ENCODE results near the gene GEMIN5.
A peak's percentile ranks its signal among the peaks of the same experiment; 100 is the strongest.

Gene GEMIN5

GRCh38 chr5:154884424-154884823 is 53.6 kb downstream of the GEMIN5 start:
- DNase-seq (ENCODE audit: low read depth): no peak

- DNase-seq (ENCODE audit: low read depth): no peak
Measured at GRCh38 chr5:154881986-154882385, 56.0 kb downstream of the GEMIN5 start.

DNA sequence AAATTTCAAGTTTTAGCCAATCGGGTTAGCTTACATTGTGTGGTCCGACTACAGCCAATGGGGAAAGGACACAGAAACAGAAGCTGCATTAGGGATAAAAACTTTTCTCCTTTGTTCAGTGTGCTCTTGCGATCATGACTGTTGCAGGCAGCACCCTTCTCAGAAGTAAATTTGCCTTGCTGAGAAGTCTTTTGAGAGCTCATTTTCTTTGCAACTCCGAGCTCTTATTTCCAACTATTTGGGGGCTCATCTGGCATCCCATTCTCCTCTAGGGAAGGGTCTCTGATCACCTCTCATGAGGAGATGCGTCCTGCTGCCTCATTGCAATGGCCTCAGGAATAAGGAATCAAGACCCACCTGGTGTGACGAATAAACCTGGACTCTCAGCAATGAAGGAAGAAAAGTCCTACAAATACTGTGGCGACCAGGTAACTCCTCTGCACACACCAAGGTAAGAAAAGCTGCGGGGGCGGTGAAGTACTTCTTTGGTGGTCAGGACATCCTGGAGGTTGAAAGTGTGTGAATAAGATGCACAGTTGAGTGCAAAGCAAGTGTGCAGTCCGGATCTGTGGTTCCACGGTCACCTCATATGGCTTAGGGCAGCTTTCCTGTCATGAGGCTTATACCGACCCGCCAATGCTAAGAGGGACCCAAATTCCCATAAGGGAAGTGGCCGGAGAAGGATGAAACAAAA is 59.2 kb downstream of the GEMIN5 start:
- no peak for DNase-seq (ENCODE audit: low read depth)

DNA sequence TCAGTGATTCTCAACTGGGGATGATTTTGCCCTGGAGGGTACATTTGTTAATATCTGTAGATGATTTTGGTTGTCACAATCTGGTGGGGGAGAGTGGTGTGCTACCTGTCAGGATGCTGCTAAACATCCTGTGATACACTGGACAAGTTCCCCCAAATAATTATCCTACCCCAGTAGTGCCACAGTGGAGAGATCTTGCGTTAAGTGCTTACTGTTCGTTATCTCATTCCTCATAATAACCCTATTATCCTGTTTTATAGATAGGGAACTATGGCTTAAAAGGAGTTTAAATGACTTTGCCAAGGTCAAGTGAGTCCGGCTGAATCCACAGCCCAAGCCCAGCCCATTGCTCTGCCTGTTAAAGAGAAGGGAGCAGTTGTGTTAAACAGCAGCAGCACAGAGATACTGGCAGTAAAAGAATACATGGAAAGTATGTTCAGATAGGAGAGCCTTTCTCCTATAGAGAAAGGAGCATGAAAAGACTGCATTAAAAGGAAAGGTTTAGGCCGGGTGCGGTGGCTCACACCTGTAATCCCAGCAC is 64.2 kb downstream of the GEMIN5 start:
- no peak for DNase-seq (ENCODE audit: low read depth)

DNA sequence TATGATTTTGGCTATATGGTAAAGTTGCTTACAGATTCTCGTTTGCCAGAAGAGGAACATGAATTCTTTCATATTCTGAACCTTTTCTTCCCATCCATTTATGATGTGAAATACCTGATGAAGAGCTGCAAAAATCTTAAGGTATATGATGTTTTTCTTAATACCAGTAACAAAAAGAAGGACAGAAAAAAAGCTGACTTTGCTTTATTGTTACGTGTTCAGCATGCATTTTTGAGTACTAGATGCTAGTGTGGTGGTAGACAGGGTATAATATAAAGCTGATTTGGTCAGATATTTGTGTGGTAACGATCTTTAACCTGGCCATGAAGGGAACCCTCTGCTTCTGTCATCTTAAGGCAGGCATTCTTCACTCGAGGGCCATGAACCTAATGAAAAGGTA is 66.3 kb downstream of the GEMIN5 start:
- no peak for DNase-seq (ENCODE audit: low read depth)

GRCh38 chr5:154868702-154869101 is 69.3 kb downstream of the GEMIN5 start:
- no peak for DNase-seq (ENCODE audit: low read depth)

GRCh38 chr5:154866841-154867240 is 71.2 kb downstream of the GEMIN5 start:
- no peak for DNase-seq (ENCODE audit: low read depth)

GRCh38 chr5:154865466-154866184 is 72.4 kb downstream of the GEMIN5 start:
- no peak for DNase-seq (ENCODE audit: low read depth)

GRCh38 chr5:154863291-154864080 is 74.5 kb downstream of the GEMIN5 start:
- no peak for DNase-seq (ENCODE audit: low read depth)

DNA sequence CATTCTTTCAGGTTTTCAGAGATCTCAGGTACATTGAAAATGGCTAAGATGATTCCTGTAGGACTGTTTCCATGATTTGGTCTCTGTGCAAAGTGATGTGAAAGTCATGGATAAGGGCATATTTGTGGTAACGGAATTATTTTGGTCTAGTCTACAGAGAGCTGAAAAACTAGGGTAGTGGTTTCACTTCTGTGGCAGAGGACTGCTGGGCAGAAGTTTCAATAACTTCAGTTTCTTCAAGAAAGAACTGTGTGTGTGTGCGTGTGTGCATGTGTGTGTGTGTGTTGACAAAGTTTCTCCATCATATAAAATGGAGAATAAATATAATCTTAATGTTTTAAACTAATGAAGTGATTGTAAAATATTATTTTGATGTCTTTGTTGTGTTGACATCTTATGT is 75.2 kb downstream of the GEMIN5 start:
- DNase-seq (ENCODE audit: low read depth): no peak

DNA sequence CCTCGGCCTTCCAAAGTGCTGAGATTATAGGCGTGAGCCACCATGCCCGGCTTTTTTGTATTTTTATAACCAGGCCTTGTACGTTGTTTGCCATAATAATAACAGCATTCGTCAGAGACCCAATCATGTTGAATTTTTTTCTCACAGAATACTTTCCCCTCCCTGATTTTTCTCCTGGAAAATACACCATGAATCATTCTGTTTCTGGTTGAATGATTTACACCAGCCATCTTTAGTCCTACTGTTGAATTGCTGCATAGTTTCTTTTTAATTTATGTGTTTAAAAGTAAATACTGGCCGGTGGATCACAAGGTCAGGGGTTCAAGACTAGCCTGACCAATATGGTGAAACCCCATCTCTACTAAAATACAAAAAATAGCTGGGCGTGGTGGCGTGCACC is 76.1 kb downstream of the GEMIN5 start:
- no peak for DNase-seq (ENCODE audit: low read depth)

DNA sequence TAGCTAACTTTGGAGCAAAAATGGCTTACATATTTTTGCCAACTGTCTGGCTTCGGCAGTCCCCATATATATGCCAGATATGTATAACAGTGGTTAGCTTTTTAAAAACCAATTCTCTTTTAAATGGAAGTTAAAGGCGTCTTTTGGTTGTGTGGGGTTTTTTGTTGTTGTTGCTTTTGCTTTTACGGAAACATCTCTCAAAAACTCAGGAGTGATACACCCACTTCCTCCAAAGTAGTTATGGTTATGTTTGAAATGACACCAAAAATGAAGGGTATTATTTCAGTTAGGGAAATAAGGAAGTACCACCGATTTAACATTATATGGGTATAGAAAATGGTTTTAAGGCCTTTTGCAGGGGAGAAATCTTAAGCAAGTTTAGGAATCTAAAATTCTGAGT is 77.2 kb downstream of the GEMIN5 start:
- DNase-seq (ENCODE audit: low read depth): no peak

DNA sequence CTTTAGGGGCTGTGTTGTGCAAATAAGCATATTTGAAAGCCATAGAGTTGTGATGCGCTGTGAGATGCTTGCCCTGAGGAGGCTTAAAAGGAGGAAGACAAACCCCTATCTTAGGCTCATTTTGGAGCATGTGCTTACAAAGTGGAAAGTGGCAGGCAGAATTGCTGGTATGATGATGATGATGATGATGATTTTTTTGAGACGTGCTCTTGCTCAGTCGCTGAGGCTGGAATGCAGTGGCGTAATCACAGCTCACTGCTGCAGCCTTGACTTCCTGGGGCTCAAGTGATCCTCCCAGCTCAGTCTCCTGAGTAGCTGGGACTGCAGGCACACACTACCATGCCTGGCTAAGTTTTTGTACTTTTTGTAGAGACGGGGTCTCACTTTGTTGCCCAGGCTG is 77.9 kb downstream of the GEMIN5 start:
- no peak for DNase-seq (ENCODE audit: low read depth)

DNA sequence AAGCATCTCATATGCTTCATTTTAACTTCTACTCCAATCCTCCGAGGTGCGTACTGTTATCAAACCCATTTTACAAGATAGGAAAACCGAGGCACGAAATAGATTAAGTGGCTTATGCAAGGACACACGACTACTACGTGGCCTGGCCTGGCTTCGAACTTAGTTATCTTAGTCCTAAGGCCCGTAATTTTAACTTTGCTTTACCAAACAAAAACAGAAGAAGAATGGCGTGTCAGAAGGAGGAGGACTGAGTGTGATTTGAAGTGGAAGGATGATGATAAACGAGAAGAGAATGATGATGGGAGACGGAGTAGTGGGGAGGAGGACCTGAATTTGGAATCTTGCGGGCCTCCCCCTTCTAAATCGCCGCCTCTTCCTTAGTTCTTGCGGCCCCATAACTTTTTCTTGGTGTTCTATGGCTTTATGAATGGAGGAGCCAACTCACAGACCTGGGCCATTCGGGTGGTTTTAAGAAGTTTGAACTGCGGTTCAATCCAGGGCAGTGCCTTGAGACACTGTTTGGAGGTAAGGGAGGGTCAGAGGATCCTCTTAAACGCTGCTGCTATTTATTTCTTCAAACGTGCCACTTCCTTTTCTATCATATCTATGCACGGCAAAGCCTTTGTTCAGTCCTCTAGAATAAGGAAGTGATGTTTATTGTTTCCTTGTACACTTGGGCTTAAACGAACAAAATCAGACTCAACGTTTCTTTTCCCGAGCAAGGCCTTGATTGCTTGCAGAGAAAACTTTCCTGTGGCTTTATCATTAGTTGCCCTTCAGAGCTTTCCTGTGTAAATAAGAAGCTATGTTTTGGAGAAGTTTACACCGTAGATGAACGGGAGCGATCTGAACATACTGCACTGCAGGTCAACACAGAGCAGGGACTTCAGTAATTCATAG is 78.8 kb downstream of the GEMIN5 start:
- no peak for DNase-seq (ENCODE audit: low read depth)

GRCh38 chr5:154858297-154858971 is 79.6 kb downstream of the GEMIN5 start, which contains the start of gene CNOT8:
Gene CNOT8 (plus strand): TSS chr5:154858627. CDS start chr5:154863279, 4,652 bp downstream.
- peak; percentile 94 for DNase-seq (ENCODE audit: low read depth)

GRCh38 chr5:154857530-154858296 is 80.3 kb downstream of the GEMIN5 start:
- DNase-seq (ENCODE audit: low read depth): peak; percentile 95

- no peak for DNase-seq (ENCODE audit: low read depth)
Measured at GRCh38 chr5:154851351-154851750, 86.7 kb downstream of the GEMIN5 start.

DNA sequence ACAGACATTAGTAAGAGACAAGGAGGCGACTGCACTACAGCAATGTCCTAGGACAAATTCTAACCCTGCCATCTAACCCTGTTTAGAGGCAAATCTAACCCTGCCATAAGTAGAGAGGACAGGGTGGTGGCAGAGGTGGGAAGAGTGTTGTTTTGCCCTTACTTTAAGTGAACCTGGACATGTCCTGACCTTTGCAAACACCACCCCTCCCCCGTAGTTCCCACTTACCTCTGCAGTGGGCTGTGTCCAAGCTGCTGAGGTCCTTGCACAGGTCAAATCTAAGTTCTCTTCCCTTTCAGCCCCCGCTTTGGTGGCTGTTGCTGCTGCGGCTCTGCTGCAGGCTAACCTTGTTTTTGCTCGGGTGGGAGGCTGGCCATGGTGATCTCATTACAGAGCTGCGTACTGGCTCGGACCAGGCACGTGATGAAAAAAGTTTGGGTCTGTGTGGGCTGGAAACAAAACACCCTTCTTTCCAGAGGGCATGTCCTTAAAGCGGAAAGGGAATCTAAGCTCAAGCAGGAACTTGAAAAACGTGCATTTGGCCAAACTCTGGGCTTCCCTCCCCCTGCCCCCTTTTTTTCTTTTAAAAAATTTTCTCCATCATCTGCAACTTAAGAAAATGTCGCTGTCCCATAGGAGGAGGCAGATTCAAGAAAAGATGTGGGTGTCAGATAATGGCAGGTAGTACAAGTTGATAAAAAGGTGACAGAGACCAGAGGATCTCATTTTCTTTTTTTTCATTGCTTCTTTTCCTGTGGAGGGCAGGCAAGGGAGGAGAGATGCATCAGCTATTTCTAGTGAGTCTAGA is 87.6 kb downstream of the GEMIN5 start, which contains the start of gene FAXDC2:
FAXDC2 (minus strand) TSS at position 349 of the 808 bp plus-strand sequence. CDS start 12,425 bp downstream, outside the sequence.
- peak; percentile 84 for DNase-seq (ENCODE audit: low read depth)

GRCh38 chr5:154849791-154850201 is 88.2 kb downstream of the GEMIN5 start:
- DNase-seq (ENCODE audit: low read depth): no peak
